Mesodermal cell (in vitro differentiated cells): Measurements from ENCODE around the gene LAGE3.

Experiments
- H3K27ac ChIP-seq: 2 replicates; pipeline ENCODE4 v1.7.0; 2013; ENCODE audit warnings: mild to moderate bottlenecking, low read depth, low read length, moderate library complexity; ENCODE audit not compliant: severe bottlenecking
- H3K36me3 ChIP-seq: 2 replicates; pipeline ENCODE4 v1.7.1; 2013; ENCODE audit warnings: mild to moderate bottlenecking, low read length, moderate library complexity; ENCODE audit not compliant: control insufficient read depth, insufficient read depth
- H3K4me1 ChIP-seq: one replicate; pipeline ENCODE4 v1.7.1; 2013; ENCODE audit warnings: mild to moderate bottlenecking, low read length; ENCODE audit not compliant: insufficient read depth, control insufficient read depth, poor library complexity, severe bottlenecking
- H3K4me3 ChIP-seq: 2 replicates; pipeline ENCODE4 v1.7.0; 2013; ENCODE audit warnings: low read length, control low read depth, mild to moderate bottlenecking; ENCODE audit not compliant: insufficient read depth, poor library complexity, severe bottlenecking; ENCODE audit errors: extremely low read depth
- H3K9me3 ChIP-seq: 2 replicates; pipeline ENCODE4 v1.7.1; 2013; ENCODE audit warnings: mild to moderate bottlenecking, low read length, moderate library complexity; ENCODE audit not compliant: control insufficient read depth
- WGBS, 2 experiments: methylation state at CpG; one replicate each; pipeline ENCODE4 v1.1.5; 2013; ENCODE audit warnings: missing lambda C conversion rate in 2 of 2; ENCODE audit not compliant: insufficient coverage in 2 of 2; 5-methylcytosine and 5-hydroxymethylcytosine counted together

Gene LAGE3

DNA sequence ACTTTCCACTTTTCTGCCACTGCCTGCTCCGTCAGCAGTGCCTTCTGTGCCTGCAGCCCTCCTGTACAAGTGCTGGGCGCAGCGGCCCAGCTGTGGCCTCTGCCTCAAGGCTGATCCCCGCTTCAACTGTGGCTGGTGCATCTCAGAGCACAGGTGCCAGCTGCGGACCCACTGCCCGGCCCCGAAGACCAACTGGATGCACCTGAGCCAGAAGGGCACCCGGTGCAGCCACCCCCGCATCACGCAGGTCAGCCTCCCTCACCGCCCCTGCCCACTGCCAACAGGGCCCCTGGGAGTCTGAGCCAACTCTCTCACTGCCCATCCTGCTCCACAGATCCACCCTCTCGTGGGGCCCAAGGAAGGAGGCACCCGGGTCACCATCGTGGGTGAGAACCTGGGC is 13.5 kb downstream of the LAGE3 start:
- H3K4me1 ChIP-seq, result no peaks in the 10 kb centered on the region
- H3K36me3 ChIP-seq, result peaks cover 48% of the 10 kb centered on the region
- no peaks in the 10 kb centered on the region for H3K9me3 ChIP-seq
- no peak overlapping the region for H3K27ac ChIP-seq
- no peak overlapping the region for H3K4me3 ChIP-seq
- WGBS, 2 experiments, result 80 to 87% methylated on average over 1 to 12 of the region's 14 CpGs

DNA sequence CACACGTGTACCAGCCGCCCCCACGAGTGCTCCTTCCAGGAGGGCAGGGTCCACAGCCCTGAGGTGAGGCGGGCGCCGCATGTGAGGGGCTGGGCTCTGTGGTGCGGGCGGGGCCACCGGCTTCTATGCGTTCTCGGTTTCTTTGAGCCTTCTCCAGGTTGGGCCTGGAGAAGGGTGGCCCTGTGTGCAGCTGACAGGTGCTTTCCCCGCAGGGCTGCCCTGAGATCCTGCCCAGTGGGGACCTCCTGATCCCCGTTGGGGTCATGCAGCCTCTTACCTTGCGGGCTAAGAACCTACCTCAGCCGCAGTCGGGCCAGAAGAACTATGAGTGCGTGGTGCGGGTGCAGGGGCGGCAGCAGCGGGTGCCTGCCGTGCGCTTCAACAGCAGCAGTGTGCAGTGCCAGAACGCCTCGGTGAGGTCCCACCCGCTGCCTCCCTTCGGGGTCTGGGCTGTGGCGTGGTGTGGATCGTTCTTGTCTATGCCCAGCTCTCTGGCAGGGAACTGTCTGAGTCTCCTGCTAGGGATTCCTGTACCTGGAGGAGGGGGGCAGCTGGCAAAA is 14.2 kb downstream of the LAGE3 start:
- Histone ChIP-seq H3K9me3 (no peaks in the 10 kb centered on the region), H3K27ac (no peak overlapping the region), H3K4me1 (no peaks in the 10 kb centered on the region), H3K36me3 (peaks cover 52% of the 10 kb centered on the region), H3K4me3 (no peak overlapping the region)
- 98 to 99% methylated on average over 14 to 19 of the region's 28 CpGs for WGBS, 2 experiments

DNA sequence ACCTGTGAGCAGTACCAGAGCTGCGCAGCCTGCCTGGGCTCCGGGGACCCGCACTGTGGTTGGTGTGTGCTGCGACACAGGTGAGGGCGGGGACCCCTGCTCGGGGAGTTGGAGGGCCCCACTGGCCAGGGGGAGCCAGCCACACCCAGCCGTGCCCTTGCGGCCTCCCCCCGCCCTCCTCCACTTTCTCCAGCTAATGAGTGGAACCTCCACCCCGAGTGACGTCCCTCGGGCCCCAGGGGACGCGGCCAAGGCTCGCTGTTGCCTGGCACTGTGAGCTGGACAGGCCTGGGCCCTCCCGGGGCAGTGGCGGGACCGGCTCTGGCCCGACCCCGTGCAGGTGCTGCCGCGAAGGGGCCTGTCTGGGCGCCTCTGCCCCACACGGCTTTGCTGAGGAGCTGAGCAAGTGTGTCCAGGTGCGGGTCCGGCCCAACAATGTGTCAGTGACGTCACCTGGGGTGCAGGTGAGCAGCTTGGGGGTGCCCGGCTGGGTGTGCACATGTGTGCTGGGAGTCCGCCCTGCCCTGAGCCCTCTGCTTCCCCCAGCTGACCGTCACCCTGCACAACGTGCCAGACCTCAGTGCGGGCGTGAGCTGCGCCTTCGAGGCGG is 15.4 kb downstream of the LAGE3 start:
- WGBS, 2 experiments, result 91 to 97% methylated on average over 7 to 23 of the region's 36 CpGs
- Histone ChIP-seq H3K9me3 (no peaks in the 10 kb centered on the region), H3K4me1 (no peaks in the 10 kb centered on the region), H3K27ac (no peak overlapping the region), H3K4me3 (no peak overlapping the region), H3K36me3 (peaks cover 45% of the 10 kb centered on the region)

DNA sequence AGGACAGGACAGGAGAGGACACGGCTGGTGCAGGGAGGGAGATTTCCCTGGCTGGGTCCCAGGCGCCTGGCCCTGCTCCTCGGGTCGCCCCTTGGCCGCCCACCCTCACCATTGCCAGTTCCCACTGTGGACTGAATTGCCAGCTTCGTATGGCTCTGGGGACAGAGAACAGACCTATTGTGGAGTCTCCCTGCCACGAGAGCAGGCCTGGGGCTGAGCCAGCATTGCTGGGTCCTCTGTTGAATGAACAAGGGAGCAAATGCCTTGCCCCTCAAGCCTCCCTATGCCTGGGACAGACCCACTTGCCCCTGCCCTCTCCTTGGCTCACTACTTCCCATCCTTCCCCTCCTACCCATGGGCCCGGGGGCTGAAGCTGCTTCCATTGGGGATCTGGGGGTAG is 16.7 kb downstream of the LAGE3 start:
- no peaks in the 10 kb centered on the region for H3K4me1 ChIP-seq
- H3K27ac ChIP-seq, result no peak overlapping the region
- H3K9me3 ChIP-seq, result no peaks in the 10 kb centered on the region
- peaks cover 38% of the 10 kb centered on the region for H3K36me3 ChIP-seq
- no peak overlapping the region for H3K4me3 ChIP-seq
- 100% methylated on average over 1 to 2 of the region's 8 CpGs for WGBS, 2 experiments

DNA sequence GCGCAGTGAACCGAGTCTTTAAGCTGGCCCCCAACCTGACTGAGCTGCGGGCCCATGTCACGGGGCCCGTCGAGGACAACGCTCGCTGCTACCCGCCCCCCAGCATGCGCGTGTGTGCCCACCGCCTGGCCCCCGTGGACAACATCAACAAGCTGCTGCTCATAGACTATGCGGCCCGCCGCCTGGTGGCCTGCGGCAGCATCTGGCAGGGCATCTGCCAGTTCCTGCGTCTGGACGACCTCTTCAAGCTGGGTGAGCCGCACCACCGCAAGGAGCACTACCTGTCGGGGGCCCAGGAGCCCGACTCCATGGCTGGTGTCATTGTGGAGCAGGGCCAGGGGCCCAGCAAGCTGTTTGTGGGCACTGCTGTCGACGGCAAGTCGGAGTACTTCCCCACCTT is 18.8 kb downstream of the LAGE3 start:
- no peak overlapping the region for H3K27ac ChIP-seq
- H3K4me3 ChIP-seq, result no peak overlapping the region
- 94 to 95% methylated on average over 12 to 18 of the region's 26 CpGs for WGBS, 2 experiments

DNA sequence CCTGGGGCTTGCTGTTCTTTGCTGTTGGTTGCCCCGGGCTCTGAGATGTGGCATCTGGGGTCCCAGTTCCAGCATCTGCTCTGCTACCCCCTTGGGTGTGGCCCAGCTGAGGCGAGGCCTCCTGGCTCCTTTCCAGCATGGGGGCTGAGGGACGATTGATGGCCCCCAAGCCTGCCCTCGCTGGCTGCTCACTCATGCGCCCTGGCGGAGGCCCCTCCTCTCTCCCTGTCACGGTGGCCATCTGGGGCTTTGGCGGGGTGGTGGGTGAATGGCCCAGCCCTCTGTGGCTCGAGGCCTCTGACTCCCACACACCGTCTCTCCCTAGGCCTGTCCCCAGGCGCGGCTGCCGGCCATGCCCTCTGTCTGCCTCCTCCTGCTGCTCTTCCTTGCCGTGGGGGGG is 19.2 kb downstream of the LAGE3 start:
- H3K36me3 ChIP-seq, result peaks cover 34% of the 10 kb centered on the region
- H3K27ac ChIP-seq, result no peak overlapping the region
- peak overlapping the region; percentile 66 for H3K4me3 ChIP-seq

More for the DNA sequence above, 18.8 kb downstream of the LAGE3 start:
- Histone ChIP-seq H3K9me3 (no peaks in the 10 kb centered on the region), H3K36me3 (peaks cover 35% of the 10 kb centered on the region), H3K4me1 (no peaks in the 10 kb centered on the region)

DNA sequence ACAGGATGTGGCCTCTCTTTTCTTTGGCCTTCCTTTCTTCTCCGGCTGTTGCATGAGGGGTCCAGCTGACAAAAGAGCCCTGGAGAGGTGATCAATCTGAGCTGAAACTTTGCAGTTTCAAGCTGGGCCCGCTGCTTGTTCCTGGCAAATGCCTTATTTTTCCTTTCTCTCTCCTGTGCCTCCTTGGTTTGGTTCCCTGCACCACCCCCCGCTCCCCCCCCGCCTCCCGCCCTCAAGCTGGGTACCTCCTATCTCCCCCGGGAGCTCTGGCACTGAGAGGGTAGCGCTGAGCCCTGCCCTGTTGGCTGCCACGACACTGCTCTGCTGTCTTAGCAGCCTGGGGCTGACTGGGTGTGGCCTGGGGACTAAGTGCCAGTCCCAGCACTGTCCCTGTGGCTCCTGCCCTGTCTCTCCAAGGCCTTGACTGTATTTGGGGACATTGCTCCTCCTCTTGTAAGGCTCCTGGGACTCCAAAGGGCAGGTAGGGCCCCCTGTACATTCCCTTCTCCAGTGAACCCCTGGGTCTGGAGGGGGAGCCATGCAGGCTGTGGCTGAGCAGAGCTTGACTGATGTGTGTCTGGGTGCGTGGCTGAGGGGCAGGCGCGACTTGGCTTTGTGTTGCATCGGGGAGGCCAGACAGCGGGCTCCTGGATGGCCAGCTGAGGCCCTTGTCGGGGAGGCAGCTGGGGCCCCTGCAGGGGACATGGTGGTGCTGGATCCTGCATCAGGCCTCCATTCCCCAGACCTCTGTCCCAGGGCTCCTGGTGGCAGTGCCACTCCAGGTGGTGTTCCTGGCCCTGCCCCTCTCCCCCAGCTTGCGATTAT is 19.9 kb downstream of the LAGE3 start:
- Histone ChIP-seq H3K4me1 (no peaks in the 10 kb centered on the region), H3K27ac (no peak overlapping the region), H3K4me3 (peak overlapping the region; percentile 66), H3K36me3 (peaks cover 27% of the 10 kb centered on the region), H3K9me3 (no peaks in the 10 kb centered on the region)
- WGBS, 2 experiments, result 43 to 48% methylated on average over 3 to 6 of the region's 15 CpGs

More for the DNA sequence above, 19.2 kb downstream of the LAGE3 start:
- Histone ChIP-seq H3K9me3 (no peaks in the 10 kb centered on the region), H3K4me1 (no peaks in the 10 kb centered on the region)
- WGBS, 2 experiments, result 80 to 81% methylated on average over 1 to 6 of the region's 14 CpGs

DNA sequence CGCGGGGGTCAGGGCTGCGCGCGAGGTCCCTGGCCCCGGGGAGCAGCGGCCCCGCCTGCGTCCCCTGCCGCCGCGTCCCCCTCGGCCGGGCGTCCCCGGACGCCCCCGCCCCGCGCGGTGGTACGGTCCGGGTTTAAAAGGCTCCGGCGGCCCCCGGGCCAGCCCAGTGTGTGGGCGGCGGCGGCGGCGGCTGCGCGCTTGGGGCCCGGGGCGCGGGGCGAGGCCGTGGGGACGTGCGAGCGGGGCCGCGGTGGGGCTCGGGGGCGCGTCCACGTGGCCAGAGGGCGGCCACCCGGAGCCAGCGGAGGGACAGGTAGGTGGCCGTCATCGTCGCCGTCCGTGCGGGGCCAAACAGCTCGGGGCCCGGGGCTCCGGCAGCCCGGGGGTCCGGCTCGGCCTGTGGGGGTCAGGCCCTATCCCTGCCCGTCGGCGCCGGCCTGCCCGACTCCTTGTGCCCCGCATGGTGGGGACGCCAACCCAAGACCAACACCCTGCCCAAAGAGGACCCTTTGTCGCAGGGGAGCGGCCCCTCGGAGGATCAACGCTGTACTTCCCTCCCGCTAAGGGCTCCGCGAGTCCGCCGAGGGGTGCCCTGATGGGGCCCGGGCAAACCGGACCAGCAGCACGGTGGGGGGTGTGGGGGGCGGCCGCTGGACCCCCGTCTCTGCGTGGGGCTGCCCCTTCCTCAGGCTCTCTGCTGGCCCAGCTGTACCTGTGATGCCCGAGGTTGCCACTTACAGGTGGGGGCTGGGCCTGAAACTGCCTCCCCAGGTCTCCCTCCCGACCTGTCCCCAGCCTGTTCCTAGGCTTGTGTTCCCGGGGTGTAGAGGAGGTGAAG is 20.7 kb downstream of the LAGE3 start, which contains the start of gene PLXNA3:
Gene PLXNA3, plus strand, starts transcription at position 166 of the 838 bp plus-strand sequence. CDS start 1,903 bp downstream, outside the sequence.
- no peak within 1 kb of the TSS for H3K27ac ChIP-seq
- peak within 1 kb of the TSS; percentile 66 for H3K4me3 ChIP-seq
- WGBS, 2 experiments, result 0% methylated on average over 11 to 18 of the region's 88 CpGs
- peaks cover 26% of the 10 kb centered on the region for H3K36me3 ChIP-seq
- H3K4me1 ChIP-seq, result no peaks in the 10 kb centered on the region
- H3K9me3 ChIP-seq, result no peaks in the 10 kb centered on the region

DNA sequence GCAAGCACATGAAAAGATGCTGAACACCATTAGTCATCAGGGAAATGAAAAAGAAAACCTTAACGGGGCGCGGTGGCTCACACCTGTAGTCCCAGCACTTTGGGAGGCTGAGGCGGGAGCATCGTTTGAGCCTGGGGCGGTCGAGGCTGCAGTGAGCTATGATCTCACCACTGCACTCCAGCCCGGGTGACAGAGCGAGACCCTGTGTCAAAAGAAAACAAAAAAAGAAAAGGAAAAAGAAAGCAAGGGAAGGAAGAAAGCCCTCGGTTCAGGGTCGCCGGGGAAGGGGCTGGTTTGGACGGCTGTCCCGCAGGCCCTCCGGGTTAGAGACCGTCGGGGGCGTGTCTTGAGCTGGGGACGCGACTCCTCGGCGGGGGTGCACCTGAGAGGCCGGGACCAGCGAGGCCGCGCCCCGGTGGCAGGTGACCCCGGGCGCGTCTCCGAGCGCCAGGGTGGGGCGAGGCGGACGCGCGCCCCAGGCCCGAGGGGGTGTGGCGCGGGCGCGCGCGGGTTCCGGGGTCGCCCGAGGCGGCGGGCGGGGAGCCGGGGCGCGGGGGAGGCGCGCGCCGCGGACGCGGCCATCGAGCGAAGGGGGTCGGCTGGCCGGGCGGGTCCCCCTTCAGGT is 21.5 kb downstream of the LAGE3 start:
- H3K36me3 ChIP-seq, result peaks cover 26% of the 10 kb centered on the region
- H3K4me3 ChIP-seq, result peak overlapping the region; percentile 66
- no peaks in the 10 kb centered on the region for H3K4me1 ChIP-seq
- no peak overlapping the region for H3K27ac ChIP-seq
- no peaks in the 10 kb centered on the region for H3K9me3 ChIP-seq
- WGBS, 2 experiments, result 8 to 63% methylated on average over 4 to 14 of the region's 65 CpGs

DNA sequence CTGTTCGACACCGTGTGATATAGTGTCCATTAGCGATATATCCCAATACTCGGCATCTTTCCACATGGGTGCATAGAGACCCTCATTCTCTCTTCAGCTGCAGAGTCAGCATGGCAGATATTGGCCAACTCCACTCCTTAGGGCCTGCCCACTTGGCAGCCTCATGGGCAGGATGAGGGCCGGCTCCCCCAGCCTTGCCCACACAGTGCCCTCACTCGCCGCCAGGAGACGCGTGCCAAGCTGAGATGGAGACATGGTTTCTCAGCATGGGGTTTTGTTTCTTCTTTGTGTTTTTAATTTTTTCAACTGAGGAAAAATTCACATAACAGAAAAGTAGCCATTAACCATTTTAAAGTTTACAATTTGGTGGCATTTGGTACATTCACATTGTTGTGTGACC is 26.3 kb downstream of the LAGE3 start:
- Histone ChIP-seq H3K36me3 (peaks cover 36% of the 10 kb centered on the region), H3K27ac (no peak overlapping the region), H3K9me3 (no peaks in the 10 kb centered on the region), H3K4me1 (no peaks in the 10 kb centered on the region), H3K4me3 (no peak overlapping the region)
- 98 to 100% methylated on average over 4 of the region's 9 CpGs for WGBS, 2 experiments
